Cerebellar nuclear complex (tissue), 1 donor: ENCODE measurements around the gene ZMYM4.
"Not testable (repeated sequence)": the region's sequence is repeated elsewhere in the genome, so short reads cannot be mapped to it uniquely, and the experiment has no call there.

Experiments
- DNase-seq, 2 experiments: peaks; one replicate each; lab custom pipeline; 2025; lab: John Stamatoyannopoulos, UW

The ZMYM4 gene

DNA sequence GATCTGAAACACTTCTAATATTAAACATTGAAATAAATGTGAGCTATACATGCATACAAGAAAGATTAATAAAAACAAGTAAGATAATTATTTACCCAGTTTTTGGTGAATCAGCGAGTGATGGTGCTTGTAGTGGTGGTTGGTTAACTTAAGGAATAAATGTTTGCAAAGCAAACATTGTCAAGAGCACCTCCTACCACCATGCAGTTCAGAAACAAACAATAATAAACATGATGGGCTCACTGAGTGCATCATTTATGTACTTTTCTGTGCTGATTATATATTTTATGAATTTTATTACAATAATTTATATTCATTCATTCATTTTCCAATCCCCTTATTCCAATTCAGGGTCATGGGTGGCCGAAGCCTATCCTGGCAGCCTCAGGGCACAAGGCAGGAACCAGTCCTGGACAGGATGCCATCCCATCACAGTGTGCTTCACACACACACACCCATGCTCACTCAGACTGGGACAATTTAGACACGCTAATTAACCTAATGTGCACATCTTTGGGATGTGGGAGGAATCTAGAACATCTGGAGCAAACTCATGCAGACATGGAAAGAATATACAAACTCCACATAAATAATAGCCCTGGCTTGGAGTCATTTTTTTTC, 57.8 kb downstream of the ZMYM4 start:
- no peak for DNase-seq

DNA sequence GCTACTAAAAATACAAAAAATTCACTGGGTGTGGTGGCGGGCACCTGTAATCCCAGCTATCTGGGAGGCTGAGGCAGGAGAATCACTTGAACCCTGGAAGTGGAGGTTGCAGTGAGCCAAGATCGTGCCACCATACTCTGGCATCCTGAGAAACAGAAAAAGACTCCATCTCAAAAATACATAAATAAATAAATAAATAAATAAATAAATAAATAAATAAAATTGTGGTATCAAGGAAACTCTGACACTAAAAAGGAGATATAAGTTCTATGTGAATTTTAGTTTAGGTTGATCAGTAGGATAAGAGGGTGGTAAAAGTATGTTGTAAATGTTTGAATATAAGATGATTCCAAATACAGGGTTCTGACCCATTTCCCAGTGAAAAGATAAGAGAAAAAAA, 63.1 kb downstream of the ZMYM4 start:
- DNase-seq, result not testable (repeated sequence)

DNA sequence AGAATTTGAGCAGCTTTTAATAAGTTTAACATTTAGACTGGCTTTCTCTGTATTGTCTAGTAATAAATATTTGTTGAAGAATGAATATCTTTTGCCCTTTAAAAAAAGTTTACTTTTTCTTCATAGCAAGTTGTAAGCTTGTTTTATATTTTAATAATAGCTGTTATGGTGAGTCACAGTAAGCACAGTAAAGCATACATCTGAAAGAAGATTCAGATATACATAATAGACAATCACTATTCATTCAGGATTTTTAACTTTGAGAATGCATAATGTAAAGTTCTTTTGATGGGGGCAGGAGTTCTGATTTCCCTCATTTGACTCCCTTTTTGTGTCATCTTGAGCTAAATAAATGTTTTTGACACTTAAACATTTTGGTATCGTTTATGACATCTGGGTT, 66.0 kb downstream of the ZMYM4 start:
- DNase-seq, result no peak

DNA sequence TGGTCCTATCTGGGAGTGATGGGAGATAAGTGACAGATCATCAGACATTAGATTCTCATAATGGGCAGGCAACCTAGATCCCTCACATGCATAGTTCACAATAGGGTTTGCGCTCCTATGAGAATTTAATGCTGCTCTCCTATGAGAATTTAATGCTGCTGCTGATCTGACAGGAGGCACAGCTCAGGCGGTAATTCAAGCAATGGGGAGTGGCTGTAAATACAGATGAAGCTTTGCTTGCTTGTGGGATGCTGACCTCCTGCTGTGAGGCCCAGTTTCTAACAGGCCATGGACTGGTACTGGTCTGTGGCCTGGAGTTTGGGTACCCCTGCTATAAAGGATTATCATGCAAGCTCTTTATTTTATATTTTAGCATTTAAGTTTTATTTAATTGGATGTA, 72.0 kb downstream of the ZMYM4 start:
- DNase-seq, result no peak

DNA sequence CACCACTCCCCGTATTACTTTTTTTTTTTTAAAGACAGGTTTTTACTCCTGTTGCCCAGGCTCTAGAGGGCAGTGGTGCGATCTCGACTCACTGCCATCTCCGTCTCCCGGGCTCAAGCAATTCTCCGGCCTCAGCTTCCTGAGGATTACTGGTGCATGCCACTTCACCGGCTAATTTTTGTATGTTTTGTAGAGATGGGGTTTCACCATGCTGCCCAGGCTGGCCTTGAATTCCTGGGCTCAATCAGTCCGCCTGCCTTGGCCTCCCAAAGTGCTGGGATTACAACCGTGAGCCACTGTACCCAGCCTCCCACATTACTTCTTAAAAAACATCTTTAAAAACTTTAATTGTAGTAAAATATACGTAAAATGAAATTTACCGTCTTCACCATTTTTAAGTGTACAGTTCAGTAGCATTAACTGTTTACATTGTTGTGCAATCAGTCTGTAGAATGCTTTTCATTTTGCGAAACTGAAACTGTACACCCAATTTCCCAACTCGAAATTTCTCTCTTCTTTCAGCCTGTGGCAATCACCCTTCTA, 77.0 kb downstream of the ZMYM4 start:
- DNase-seq, result no peak

DNA sequence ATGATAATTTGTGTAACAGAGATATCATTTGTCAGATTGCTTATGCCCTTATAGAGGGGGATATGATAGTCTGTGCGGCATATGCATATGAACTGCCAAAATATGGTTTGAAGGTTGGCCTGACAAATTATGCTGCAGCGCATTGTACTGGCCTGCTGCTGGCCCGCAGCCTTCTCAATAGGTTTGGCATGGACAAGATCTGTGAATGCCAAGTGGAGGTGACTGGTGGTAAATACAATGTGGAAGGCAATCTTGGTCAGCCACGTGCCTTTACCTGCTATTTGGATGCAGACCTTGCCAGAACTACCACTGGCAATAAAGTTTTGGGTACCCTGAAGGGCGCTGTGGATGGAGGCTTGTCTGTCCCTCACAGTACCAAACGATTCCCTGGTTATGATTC, 82.4 kb downstream of the ZMYM4 start:
- peak in 1 of 2 experiments; percentile 12 for DNase-seq

- DNase-seq, result no peak
Observed at GRCh38 chr1:35359995-35360394, 91.5 kb downstream of the ZMYM4 start.

DNA sequence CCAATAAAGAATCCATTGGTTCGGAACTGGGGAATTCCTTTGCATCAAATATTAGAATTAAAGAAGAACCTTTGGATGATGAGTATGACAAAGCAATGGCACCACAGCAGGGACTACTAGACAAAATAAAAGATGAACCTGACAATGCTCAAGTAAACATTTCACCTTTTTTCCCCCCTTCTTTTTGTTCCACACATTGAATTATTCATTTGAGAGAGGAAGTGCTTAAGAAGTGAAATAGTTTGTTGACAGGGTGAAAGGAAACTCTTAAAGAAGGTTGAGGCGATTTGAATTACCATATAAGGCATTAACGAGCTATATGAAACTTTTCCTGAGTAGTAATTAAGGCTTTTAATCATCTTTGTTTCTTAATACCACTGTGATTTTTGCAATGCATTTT, 93.1 kb downstream of the ZMYM4 start:
- no peak for DNase-seq

- DNase-seq, result no peak
Observed at GRCh38 chr1:35364741-35365140, 96.2 kb downstream of the ZMYM4 start.

DNA sequence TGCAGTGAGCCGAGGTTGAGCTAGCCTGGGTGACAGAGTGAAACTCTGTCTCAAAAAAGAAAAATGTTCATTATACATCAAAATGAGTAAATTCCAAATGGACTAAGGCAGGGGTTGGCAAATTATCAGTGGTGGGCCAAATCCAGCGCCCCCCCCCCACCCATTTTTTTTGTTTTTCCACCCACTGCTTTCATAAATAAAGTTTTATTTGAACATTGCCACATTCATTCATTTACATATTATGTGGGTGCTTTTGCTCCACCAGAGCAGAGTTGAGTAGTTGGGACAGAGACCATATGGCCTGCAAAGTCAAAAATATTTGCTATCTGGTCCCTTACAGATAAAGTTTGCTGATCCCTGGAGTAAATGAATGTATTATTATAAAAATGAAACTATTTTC, 99.4 kb downstream of the ZMYM4 start:
- no peak for DNase-seq

DNA sequence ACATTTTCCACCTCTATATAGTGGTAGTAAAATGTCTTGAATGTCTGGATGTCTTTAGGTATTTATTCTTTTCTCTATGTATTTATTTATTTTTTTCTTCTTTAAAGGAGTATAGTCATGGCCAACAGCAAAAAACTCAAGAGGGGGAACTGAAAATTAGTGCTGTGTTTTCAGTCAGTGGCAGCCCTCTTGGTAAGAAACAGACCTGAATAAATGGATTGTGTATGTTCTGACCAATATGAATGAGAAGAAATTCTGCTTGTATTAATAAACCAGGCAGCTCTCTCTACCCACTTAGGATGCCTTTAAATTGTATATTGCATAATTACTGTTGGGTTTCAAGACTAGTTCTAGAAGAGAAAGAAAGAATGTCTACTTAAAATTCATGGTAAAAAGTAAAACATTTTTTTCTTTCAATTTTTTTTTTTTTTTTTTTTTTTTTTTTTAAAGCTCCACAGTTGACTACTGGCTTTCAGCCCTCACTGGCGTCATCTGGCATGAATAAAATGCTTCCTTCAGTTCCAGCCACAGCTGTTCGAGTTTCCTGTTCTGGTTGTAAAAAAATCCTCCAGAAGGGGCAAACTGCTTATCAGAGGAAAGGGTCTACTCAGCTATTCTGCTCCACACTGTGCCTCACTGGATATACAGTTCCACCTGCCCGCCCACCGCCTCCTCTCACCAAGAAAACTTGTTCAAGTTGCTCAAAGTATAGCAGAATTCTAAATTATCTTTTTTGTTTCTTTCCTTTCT, 101.6 kb downstream of the ZMYM4 start:
- DNase-seq, result no peak

GRCh38 chr1:35371506-35371905, 103.0 kb downstream of the ZMYM4 start:
- no peak for DNase-seq

- no peak for DNase-seq
Observed at GRCh38 chr1:35377555-35377954, 109.0 kb downstream of the ZMYM4 start.

DNA sequence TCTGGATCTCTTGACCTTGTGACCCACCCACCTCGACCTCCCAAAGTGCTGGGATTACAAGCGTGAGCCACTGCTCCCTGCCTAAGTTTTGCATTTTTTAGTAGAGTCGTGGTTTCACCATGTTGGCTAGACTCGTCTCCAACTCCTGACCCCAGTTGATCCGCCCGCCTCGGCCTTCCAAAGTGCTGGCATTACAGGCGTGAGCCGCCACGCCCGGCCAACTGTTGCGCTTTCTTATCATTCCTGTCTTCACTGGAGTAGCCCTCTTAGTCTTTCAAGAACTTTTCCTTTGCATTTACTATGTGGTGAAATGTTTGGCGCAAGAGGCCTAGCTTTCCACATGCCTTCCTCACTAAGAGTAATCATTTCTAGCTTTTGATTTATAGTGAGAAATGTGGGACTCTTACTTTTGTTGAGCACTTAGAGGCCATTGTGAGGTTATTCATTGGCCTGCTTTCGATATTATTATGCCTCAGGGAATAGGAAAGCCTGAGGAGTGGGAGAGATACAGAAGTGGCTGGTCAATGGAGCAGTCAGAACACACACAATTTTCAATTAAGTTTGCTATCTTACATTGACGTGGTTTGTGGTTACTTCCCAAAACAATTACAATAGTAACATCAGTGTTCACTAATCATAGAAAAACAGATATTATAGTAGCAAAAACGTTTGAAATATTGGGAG, 111.0 kb downstream of the ZMYM4 start:
- DNase-seq, result no peak

DNA sequence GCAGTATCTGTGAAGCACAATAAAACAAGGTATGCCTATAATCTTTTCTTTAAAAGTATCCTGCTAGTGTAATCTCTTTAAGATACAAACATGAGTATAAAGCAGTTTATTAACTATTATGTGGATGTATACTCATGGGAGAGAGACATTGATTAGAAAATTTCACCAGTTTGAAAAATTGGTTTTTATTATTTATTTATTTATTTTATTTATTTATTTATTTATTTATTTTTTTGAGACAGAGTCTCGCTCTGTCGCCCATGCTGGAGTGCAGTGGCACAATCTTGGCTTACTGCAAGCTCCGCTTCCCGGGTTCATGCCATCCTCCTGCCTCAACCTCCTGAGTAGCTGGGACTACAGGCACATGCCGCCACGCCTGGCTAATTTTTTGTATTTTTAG, 111.6 kb downstream of the ZMYM4 start:
- not testable (repeated sequence) for DNase-seq

DNA sequence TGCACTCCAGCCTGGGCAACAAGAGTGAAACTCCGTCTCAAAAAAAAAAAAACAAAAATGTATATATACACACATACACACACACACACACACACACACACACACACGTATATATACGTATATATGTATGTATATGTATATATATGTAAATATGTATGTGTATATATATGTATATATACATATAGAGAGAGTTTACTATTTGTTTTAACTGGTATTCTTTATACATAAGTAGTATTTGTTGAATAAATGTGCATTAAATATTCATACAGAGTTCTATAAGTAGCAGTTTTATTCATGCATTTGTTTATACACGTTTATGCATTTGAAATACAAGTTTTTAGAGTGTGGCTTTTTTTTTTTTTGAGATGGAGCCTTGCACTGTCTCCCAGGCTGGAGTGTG, 113.6 kb downstream of the ZMYM4 start:
- DNase-seq, result no peak

- DNase-seq, result no peak
Observed at GRCh38 chr1:35386290-35386689, 117.8 kb downstream of the ZMYM4 start.

- no peak for DNase-seq
Observed at GRCh38 chr1:35386959-35387358, 118.5 kb downstream of the ZMYM4 start.

GRCh38 chr1:35390600-35391494, 122.3 kb downstream of the ZMYM4 start:
- no peak for DNase-seq

DNA sequence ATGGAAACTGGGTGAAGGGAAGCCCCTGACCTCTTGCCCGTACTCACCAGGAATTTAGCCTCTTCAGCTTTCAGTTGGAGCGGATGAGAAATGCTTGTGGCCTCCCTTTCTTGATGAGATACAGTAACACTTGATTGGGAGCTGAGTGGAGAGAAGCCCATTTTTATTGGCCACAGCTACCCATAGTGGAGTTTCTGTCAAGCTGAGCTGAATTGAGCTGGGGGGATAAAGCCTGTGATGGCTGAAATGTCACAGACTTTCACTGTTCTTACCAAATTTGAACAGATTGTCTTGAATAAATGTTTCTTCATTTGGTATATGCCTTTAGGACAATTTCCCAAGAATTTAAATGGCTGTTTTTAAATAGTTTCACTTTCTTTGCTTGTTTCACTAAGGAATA, 125.9 kb downstream of the ZMYM4 start:
- no peak for DNase-seq

GRCh38 chr1:35398739-35399138, 130.2 kb downstream of the ZMYM4 start:
- DNase-seq, result no peak

- no peak for DNase-seq
Observed at GRCh38 chr1:35401049-35401448, 132.5 kb downstream of the ZMYM4 start.
